Mesendoderm (in vitro differentiated cells): ENCODE data around the gene RBM47.

Experiments
- DNase-seq: peaks from one replicate; pipeline ENCODE4 v3.0.0; 2013
- H2AK5ac ChIP-seq: 2 replicates; pipeline ENCODE4 v1.6.1; 2013; ENCODE audit warnings: low read length, inconsistent platforms
- H2BK120ac ChIP-seq: 2 replicates; pipeline ENCODE4 v1.6.1; 2013; ENCODE audit warnings: low read depth, mild to moderate bottlenecking, low read length, moderate library complexity, mixed read lengths
- H2BK15ac ChIP-seq: replicated peaks from 2 replicates; pipeline ENCODE4 v1.6.1; 2013; ENCODE audit warnings: low read depth, mild to moderate bottlenecking, moderate library complexity
- H2BK5ac ChIP-seq: 2 replicates; pipeline ENCODE4 v1.6.1; 2013; ENCODE audit warnings: low read length, inconsistent platforms
- H3K18ac ChIP-seq: 2 replicates; pipeline ENCODE4 v1.6.1; 2013; ENCODE audit warnings: mild to moderate bottlenecking, low read length, mixed read lengths
- H3K23ac ChIP-seq: one replicate; pipeline ENCODE4 v1.6.1; 2013; ENCODE audit warnings: low read length
- H3K27ac ChIP-seq: 2 replicates; pipeline ENCODE4 v1.5.1; 2013; ENCODE audit warnings: low read depth, mild to moderate bottlenecking, inconsistent platforms, low read length, moderate library complexity
- H3K27me3 ChIP-seq: 2 replicates; pipeline ENCODE4 v1.6.1; 2013; ENCODE audit warnings: low read length, control low read depth, mild to moderate bottlenecking, inconsistent platforms; ENCODE audit not compliant: insufficient read depth, poor library complexity
- H3K36me3 ChIP-seq: 2 replicates; pipeline ENCODE4 v1.6.1; 2013; ENCODE audit warnings: low read length, inconsistent platforms; ENCODE audit not compliant: control insufficient read depth, insufficient read depth
- H3K4ac ChIP-seq: one replicate; pipeline ENCODE4 v1.6.1; 2013; ENCODE audit warnings: low read depth, mild to moderate bottlenecking, low read length, moderate library complexity
- H3K4me1 ChIP-seq: 2 replicates; pipeline ENCODE4 v1.6.1; 2013; ENCODE audit warnings: low read depth, low read length, inconsistent platforms; ENCODE audit not compliant: control insufficient read depth
- H3K4me2 ChIP-seq: 2 replicates; pipeline ENCODE4 v1.6.1; 2013; ENCODE audit warnings: low read length
- H3K4me3 ChIP-seq: 2 replicates; pipeline ENCODE4 v1.5.1; 2013; ENCODE audit warnings: mild to moderate bottlenecking, low read length
- H3K56ac ChIP-seq: one replicate; pipeline ENCODE4 v1.6.1; 2013; ENCODE audit warnings: low read length
- H3K79me1 ChIP-seq: 2 replicates; pipeline ENCODE4 v1.6.1; 2013; ENCODE audit warnings: low read length, inconsistent platforms
- H3K79me2 ChIP-seq: 2 replicates; pipeline ENCODE4 v1.6.1; 2013; ENCODE audit warnings: mild to moderate bottlenecking, low read length; ENCODE audit not compliant: control insufficient read depth, insufficient read depth
- H3K9ac ChIP-seq: 2 replicates; pipeline ENCODE4 v1.6.1; 2013; ENCODE audit warnings: low read length, inconsistent platforms
- H4K5ac ChIP-seq: one replicate; pipeline ENCODE4 v1.6.1; 2013; ENCODE audit warnings: low read length
- H4K8ac ChIP-seq: one replicate; pipeline ENCODE4 v1.6.1; 2013; ENCODE audit warnings: low read depth, mild to moderate bottlenecking, control low read depth, low read length, moderate library complexity
- WGBS: extraction: QIAGEN DNeasy Blood & Tissue Kit; methylation state at CpG from one replicate; pipeline ENCODE4 v1.1.7; 2013; ENCODE audit warnings: low lambda C conversion rate, missing lambda C conversion rate; ENCODE audit not compliant: insufficient coverage; ENCODE audit errors: extremely low coverage; 5-methylcytosine and 5-hydroxymethylcytosine counted together

Gene RBM47

DNA sequence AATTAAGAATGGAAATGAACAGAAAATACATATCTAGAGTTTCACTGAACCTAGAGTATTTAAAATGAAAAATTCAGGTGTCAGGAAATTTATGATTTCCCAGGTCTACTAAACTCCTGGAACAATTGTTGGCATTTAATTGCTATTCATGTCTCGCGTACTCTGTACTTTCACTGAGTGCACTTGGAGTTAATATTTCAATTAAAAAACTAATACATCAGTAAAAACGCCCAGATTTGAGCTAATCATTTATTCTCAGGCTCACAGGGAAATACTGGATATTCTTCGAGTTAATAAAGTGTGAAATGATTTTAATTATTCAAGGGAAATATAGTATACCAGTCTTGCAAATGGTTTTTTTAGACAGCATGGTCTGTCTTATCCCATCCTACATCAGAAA lies 168.6 kb downstream of the RBM47 start:
- Histone ChIP-seq H3K4me1 (no peaks in the 10 kb centered on the region), H2BK5ac (no peak overlapping the region), H3K4me2 (no peak overlapping the region), H3K36me3 (no peaks in the 10 kb centered on the region), H4K5ac (no peak overlapping the region), H4K8ac (no peak overlapping the region), H3K79me2 (no peaks in the 10 kb centered on the region), H3K56ac (no peak overlapping the region), H3K18ac (no peak overlapping the region), H3K4me3 (no peak overlapping the region), H2BK15ac (no peak overlapping the region), H3K79me1 (no peaks in the 10 kb centered on the region), H3K23ac (no peak overlapping the region), H3K27me3 (no peaks in the 10 kb centered on the region), H3K27ac (no peak overlapping the region), H2AK5ac (no peak overlapping the region), H3K4ac (no peak overlapping the region), H2BK120ac (no peak overlapping the region), H3K9ac (no peak overlapping the region)
- DNase-seq: no peak
- whole genome bisulfite sequencing: no CpG with 5 or more reads among the region's 4 CpGs

GRCh38 chr4:40458683-40459082 lies 171.0 kb downstream of the RBM47 start:
- Histone ChIP-seq H3K4ac (no peak overlapping the region), H4K8ac (no peak overlapping the region), H3K4me3 (no peak overlapping the region), H4K5ac (no peak overlapping the region), H3K4me2 (no peak overlapping the region), H2AK5ac (no peak overlapping the region), H3K56ac (no peak overlapping the region), H3K27ac (no peak overlapping the region), H3K23ac (no peak overlapping the region), H3K27me3 (no peaks in the 10 kb centered on the region), H2BK120ac (no peak overlapping the region), H3K18ac (no peak overlapping the region), H3K36me3 (no peaks in the 10 kb centered on the region), H3K79me1 (no peaks in the 10 kb centered on the region), H2BK5ac (no peak overlapping the region), H2BK15ac (no peak overlapping the region), H3K4me1 (no peaks in the 10 kb centered on the region), H3K79me2 (no peaks in the 10 kb centered on the region), H3K9ac (no peak overlapping the region)
- DNase-seq: no peak
- no CpG with 5 or more reads among the region's 4 CpGs for WGBS

DNA sequence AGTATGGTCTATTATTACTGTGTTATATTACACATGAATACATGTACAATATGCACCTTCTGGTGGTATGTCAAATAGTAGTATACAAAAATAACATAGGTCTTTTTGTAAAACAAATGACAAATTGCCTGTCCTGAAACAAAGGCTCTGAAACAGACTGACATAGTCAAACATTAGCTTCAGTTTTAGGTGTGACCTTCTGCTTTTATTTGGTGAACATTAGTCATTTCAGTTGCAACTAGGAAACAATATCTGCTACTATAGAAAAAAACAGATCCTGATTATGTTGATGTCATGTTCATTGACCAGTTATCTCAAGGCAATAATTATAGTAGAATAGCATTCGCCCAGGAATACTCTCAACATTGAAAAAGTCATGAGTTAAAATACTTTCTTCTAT lies 171.6 kb downstream of the RBM47 start:
- Histone ChIP-seq H3K56ac (no peak overlapping the region), H3K4me1 (no peaks in the 10 kb centered on the region)
- WGBS: no CpG with 5 or more reads among the region's 1 CpG

DNA sequence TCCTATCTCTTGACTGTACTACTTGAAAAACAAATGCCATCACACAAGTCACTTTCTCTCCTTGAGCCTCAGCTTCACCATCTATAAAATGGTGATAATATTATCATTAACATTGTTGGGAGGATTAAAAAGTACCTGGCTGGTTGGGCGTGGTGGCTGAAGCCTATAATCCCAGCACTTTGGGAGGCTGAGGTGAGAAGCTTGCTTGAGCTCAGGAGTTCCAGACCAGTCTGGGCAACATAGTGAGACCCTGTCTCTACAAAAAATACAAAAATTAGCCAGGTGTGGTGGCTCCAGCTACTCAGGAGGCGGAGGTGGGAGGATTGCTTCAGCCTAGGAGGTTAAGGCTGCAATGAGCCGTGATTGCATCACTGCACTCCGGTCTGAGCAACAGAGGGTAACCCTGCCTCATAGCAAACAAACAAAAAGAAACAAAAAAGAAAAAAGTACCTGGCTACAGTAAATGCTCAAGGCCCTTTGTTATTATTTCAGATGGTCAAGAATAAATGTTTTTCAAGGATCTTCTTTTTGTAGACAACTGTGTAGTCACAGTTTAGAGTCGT lies 174.2 kb downstream of the RBM47 start:
- no peak overlapping the region for H4K8ac ChIP-seq
- H4K5ac ChIP-seq: no peak overlapping the region
- WGBS: no CpG with 5 or more reads among the region's 5 CpGs
- no peak overlapping the region for H2AK5ac ChIP-seq
- no peak overlapping the region for H2BK5ac ChIP-seq
- H3K79me2 ChIP-seq: no peaks in the 10 kb centered on the region
- no peak overlapping the region for H3K18ac ChIP-seq
- no peak overlapping the region for H2BK15ac ChIP-seq
- no peaks in the 10 kb centered on the region for H3K79me1 ChIP-seq
- no peak overlapping the region for H2BK120ac ChIP-seq
- no peaks in the 10 kb centered on the region for H3K27me3 ChIP-seq
- H3K4me3 ChIP-seq: no peak overlapping the region
- H3K27ac ChIP-seq: no peak overlapping the region
- no peak overlapping the region for H3K4ac ChIP-seq
- no peak overlapping the region for H3K23ac ChIP-seq
- H3K4me2 ChIP-seq: no peak overlapping the region
- no peak overlapping the region for H3K9ac ChIP-seq
- H3K36me3 ChIP-seq: no peaks in the 10 kb centered on the region
- H3K56ac ChIP-seq: no peak overlapping the region
- H3K4me1 ChIP-seq: no peaks in the 10 kb centered on the region
- DNase-seq: peak; percentile 42

More for the DNA sequence above, 171.6 kb downstream of the RBM47 start:
- Histone ChIP-seq H3K18ac (no peak overlapping the region), H4K5ac (no peak overlapping the region), H3K36me3 (no peaks in the 10 kb centered on the region), H2BK120ac (no peak overlapping the region), H4K8ac (no peak overlapping the region), H2AK5ac (no peak overlapping the region), H3K23ac (no peak overlapping the region), H2BK5ac (no peak overlapping the region), H3K79me2 (no peaks in the 10 kb centered on the region), H3K9ac (no peak overlapping the region), H3K4ac (no peak overlapping the region), H3K4me2 (no peak overlapping the region), H3K27ac (no peak overlapping the region), H3K79me1 (no peaks in the 10 kb centered on the region), H3K4me3 (no peak overlapping the region), H3K27me3 (no peaks in the 10 kb centered on the region), H2BK15ac (no peak overlapping the region)
- DNase-seq: no peak

DNA sequence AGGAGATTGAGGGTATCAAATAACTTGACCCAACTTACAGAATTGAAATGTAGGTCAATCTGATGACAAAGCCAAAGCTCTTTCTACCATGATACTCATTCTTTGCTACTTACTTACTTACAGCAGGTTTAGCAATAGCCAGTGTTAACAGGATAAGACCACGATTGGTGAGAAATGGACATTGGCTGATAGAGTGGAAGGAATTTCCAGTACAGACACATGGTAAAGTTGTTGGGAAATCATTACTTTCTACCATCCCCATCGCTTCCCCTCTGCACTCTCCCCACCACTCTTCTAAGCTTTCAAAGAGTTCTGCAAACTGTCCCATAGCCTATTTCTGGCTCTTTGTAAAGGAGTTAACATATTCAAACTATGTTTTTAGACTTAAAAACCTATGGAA lies 174.8 kb downstream of the RBM47 start:
- Histone ChIP-seq H3K18ac (no peak overlapping the region), H2AK5ac (no peak overlapping the region), H3K79me1 (no peaks in the 10 kb centered on the region), H3K4me2 (no peak overlapping the region), H3K27ac (no peak overlapping the region), H3K56ac (no peak overlapping the region), H3K27me3 (peaks cover 2% of the 10 kb centered on the region), H3K4ac (no peak overlapping the region), H4K8ac (no peak overlapping the region), H3K4me1 (no peaks in the 10 kb centered on the region), H3K23ac (no peak overlapping the region), H3K36me3 (no peaks in the 10 kb centered on the region), H4K5ac (no peak overlapping the region), H2BK15ac (no peak overlapping the region), H3K79me2 (no peaks in the 10 kb centered on the region), H2BK5ac (no peak overlapping the region), H3K4me3 (no peak overlapping the region), H3K9ac (no peak overlapping the region), H2BK120ac (no peak overlapping the region)
- no CpG with 5 or more reads among the region's 2 CpGs for WGBS
- no peak for DNase-seq

GRCh38 chr4:40453912-40454311 lies 175.8 kb downstream of the RBM47 start:
- Histone ChIP-seq H3K9ac (no peak overlapping the region), H3K27me3 (peaks cover 2% of the 10 kb centered on the region), H3K4me1 (no peaks in the 10 kb centered on the region), H3K79me1 (no peaks in the 10 kb centered on the region), H3K18ac (no peak overlapping the region), H3K4me2 (no peak overlapping the region), H4K5ac (no peak overlapping the region), H3K36me3 (no peaks in the 10 kb centered on the region), H3K56ac (no peak overlapping the region), H3K23ac (no peak overlapping the region), H2AK5ac (no peak overlapping the region), H3K4ac (no peak overlapping the region), H2BK5ac (no peak overlapping the region), H2BK120ac (no peak overlapping the region), H3K27ac (no peak overlapping the region), H4K8ac (no peak overlapping the region), H3K79me2 (no peaks in the 10 kb centered on the region), H2BK15ac (no peak overlapping the region), H3K4me3 (no peak overlapping the region)
- no peak for DNase-seq
- no CpG with 5 or more reads among the region's 6 CpGs for WGBS
